ENCODE data around the gene NTNG1.

DNA sequence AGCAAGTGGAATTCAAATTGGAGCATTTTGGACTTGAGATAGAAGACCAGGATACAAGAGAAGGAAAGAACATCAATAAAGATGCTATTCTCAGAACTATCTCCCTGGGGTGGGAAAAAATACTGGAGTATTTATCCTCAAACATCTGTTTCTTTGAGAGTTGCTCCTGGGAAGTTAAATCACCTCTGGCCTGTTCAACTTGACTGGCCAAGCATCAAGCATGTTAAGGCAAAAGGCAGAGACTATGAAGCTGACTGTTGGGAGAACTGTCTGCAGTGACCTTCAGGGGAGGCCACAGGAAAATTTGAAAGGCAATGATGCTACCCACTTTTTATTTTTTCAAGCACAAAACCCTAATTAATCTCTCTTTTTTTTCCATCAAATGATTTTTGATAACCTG lies 239.0 kb downstream of the NTNG1 start:
- TF ChIP-seq, protein P1, sequence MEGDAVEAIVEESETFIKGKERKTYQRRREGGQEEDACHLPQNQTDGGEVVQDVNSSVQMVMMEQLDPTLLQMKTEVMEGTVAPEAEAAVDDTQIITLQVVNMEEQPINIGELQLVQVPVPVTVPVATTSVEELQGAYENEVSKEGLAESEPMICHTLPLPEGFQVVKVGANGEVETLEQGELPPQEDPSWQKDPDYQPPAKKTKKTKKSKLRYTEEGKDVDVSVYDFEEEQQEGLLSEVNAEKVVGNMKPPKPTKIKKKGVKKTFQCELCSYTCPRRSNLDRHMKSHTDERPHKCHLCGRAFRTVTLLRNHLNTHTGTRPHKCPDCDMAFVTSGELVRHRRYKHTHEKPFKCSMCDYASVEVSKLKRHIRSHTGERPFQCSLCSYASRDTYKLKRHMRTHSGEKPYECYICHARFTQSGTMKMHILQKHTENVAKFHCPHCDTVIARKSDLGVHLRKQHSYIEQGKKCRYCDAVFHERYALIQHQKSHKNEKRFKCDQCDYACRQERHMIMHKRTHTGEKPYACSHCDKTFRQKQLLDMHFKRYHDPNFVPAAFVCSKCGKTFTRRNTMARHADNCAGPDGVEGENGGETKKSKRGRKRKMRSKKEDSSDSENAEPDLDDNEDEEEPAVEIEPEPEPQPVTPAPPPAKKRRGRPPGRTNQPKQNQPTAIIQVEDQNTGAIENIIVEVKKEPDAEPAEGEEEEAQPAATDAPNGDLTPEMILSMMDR (conservative IDR thresholded peaks at IDR 0.05; ENCODE audit: low read depth, low read length), result no peak
- TF ChIP-seq BHLHE40 (IDR thresholded peaks at IDR 0.05; ENCODE audit: low read depth, low read length) (no peak), RAD21 (IDR thresholded peaks at IDR 0.05; ENCODE audit: low read length) (no peak), POLR2A (IDR thresholded peaks at IDR 0.05; ENCODE audit: low read depth, low read length) (no peak), SMC3 (IDR thresholded peaks at IDR 0.05; ENCODE audit: low read depth, low read length) (no peak)
- TF ChIP-seq, protein P2, sequence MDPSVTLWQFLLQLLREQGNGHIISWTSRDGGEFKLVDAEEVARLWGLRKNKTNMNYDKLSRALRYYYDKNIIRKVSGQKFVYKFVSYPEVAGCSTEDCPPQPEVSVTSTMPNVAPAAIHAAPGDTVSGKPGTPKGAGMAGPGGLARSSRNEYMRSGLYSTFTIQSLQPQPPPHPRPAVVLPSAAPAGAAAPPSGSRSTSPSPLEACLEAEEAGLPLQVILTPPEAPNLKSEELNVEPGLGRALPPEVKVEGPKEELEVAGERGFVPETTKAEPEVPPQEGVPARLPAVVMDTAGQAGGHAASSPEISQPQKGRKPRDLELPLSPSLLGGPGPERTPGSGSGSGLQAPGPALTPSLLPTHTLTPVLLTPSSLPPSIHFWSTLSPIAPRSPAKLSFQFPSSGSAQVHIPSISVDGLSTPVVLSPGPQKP (IDR thresholded peaks at IDR 0.05; ENCODE audit: borderline replicate concordance, low read depth, low read length), result no peak

Data from IMR-90 (cell line).